DOHH2 (cell line): Measurements from ENCODE around the gene SRRM2.

ENCODE experiments used
- CTCF ChIP-seq: fragments of 200-600 bp; sonication (generic); IDR thresholded peaks from one replicate; pipeline ENCODE4 v1.5.1; 2014; ENCODE audit warnings: antibody characterized with exemption, mild to moderate bottlenecking, low read depth, low read length; ENCODE audit not compliant: poor library complexity, severe bottlenecking
- EZH2phosphoT487 ChIP-seq: fragments of 200-600 bp; sonication (generic); IDR thresholded peaks from 2 replicates; pipeline ENCODE4 v1.6.1; 2017; ENCODE audit warnings: borderline replicate concordance, mild to moderate bottlenecking, antibody characterized with exemption, low read length, moderate library complexity, mixed read lengths

GRCh38 chr16:2771496-2772402, 19.3 kb downstream of the SRRM2 start:
- no peak for TF ChIP-seq EZH2phosphoT487
- no peak for TF ChIP-seq CTCF
